NB4 (cell line): Measurements from ENCODE around the gene STEAP4.

Experiments used
- CTCF ChIP-seq: IDR thresholded peaks from one replicate; pipeline ENCODE4 v1.5.1; 2012; ENCODE audit warnings: low read depth, low read length
- MAX ChIP-seq: IDR thresholded peaks from 2 replicates; pipeline ENCODE4 v1.6.1; 2011; ENCODE audit warnings: low read depth, low read length
- MYC ChIP-seq: IDR thresholded peaks from 2 replicates; pipeline ENCODE4 v1.6.1; 2011; ENCODE audit warnings: low read depth, low read length
- POLR2A ChIP-seq: IDR thresholded peaks from 2 replicates; pipeline ENCODE4 v1.6.1; 2011; ENCODE audit warnings: mild to moderate bottlenecking; ENCODE audit not compliant: insufficient read length; ENCODE audit errors: extremely low read depth

DNA sequence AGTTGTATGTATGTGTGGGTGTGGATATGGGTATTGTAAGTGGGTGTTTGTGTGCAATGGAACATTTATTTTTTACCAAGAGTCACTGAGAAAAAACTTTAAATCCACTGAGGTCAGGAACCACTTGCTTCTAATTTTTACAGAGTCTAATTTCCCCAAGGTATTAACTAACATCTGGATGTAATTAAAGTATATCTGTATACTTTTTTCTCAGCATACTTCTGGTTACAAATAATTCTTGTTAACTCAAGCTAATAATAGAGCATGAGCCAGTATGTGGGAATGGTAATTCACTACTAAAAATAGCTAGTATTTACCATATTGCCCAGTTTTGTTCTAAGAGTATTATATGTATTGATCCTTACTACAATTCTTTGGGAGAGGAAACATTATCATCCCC, 24.6 kb upstream of the STEAP4 start:
- TF ChIP-seq CTCF = no peak
- no peak for TF ChIP-seq MYC
- TF ChIP-seq POLR2A = no peak
- TF ChIP-seq MAX = no peak
